Activated gamma-delta T cell treated with Interleukin-2 at 50 U/mL for 16 hours (primary cell): ENCODE measurements around the gene RASA2.
A peak's percentile ranks its signal among the peaks of the same experiment; 100 is the strongest.
"Not testable (repeated sequence)": the region's sequence is repeated elsewhere in the genome, so short reads cannot be mapped to it uniquely, and the experiment has no call there.

Experiments used
- DNase-seq: peaks from one replicate; pipeline ENCODE4 v3.0.0-alpha.2; 2020

The RASA2 gene

GRCh38 chr3:141594357-141594756, 107.5 kb downstream of the RASA2 start:
- DNase-seq: no peak

- no peak for DNase-seq
Observed at GRCh38 chr3:141597931-141598330, 111.1 kb downstream of the RASA2 start.

GRCh38 chr3:141600331-141600730, 113.5 kb downstream of the RASA2 start:
- DNase-seq: no peak

- DNase-seq: no peak
Observed at GRCh38 chr3:141602706-141603105, 115.9 kb downstream of the RASA2 start.

GRCh38 chr3:141603473-141604035, 116.7 kb downstream of the RASA2 start:
- DNase-seq: no peak

- DNase-seq: no peak
Observed at GRCh38 chr3:141605883-141606282, 119.1 kb downstream of the RASA2 start.

- DNase-seq: no peak
Observed at GRCh38 chr3:141608438-141608837, 121.6 kb downstream of the RASA2 start.

- DNase-seq: no peak
Observed at GRCh38 chr3:141610939-141611338, 124.1 kb downstream of the RASA2 start.

GRCh38 chr3:141618103-141618910, 131.5 kb downstream of the RASA2 start:
- DNase-seq: no peak

GRCh38 chr3:141618938-141619337, 132.1 kb downstream of the RASA2 start:
- no peak for DNase-seq

GRCh38 chr3:141619450-141619849, 132.6 kb downstream of the RASA2 start:
- no peak for DNase-seq

- DNase-seq: no peak
Observed at GRCh38 chr3:141623691-141624090, 136.9 kb downstream of the RASA2 start.

- no peak for DNase-seq
Observed at GRCh38 chr3:141625506-141625905, 138.7 kb downstream of the RASA2 start.

GRCh38 chr3:141628334-141628733, 141.5 kb downstream of the RASA2 start:
- DNase-seq: not testable (repeated sequence)

- not testable (repeated sequence) for DNase-seq
Observed at GRCh38 chr3:141628868-141629441, 142.1 kb downstream of the RASA2 start.

GRCh38 chr3:141629976-141630375, 143.1 kb downstream of the RASA2 start:
- DNase-seq: no peak

- DNase-seq: no peak
Observed at GRCh38 chr3:141632779-141633374, 146.1 kb downstream of the RASA2 start.

- no peak for DNase-seq
Observed at GRCh38 chr3:141642215-141642614, 155.4 kb downstream of the RASA2 start.

GRCh38 chr3:141643391-141643790, 156.6 kb downstream of the RASA2 start:
- no peak for DNase-seq

GRCh38 chr3:141643796-141644195, 157.0 kb downstream of the RASA2 start:
- no peak for DNase-seq

GRCh38 chr3:141644931-141645330, 158.1 kb downstream of the RASA2 start:
- DNase-seq: peak; percentile 65

- no peak for DNase-seq
Observed at GRCh38 chr3:141646760-141647561, 160.1 kb downstream of the RASA2 start.

- DNase-seq: no peak
Observed at GRCh38 chr3:141647562-141647915, 160.7 kb downstream of the RASA2 start.
